ENCODE data around the gene ATOH8.

ATOH8 gene

GRCh38 chr2:85756822-85757435 is 3.1 kb downstream of the ATOH8 start:
- DNase-seq, result no peak

DNA sequence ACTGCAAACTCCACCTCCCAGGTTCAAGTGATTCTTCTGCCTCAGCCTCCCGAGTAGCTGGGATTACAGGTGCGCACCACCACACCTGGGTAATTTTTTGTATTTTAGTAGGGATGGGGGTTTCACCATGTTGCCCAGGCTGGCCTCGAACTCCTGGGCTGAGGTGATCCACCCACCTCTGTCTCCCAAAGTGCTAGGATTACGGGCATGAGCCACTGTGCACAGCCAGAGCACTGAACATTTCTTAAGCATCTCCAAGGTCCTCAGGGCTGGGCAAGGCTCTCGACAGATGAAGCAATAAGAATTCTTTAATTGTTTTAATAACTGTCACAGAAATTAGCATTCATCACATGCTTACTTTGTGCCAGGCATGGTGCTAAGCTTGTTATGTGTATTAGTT is 4.1 kb downstream of the ATOH8 start:
- DNase-seq, result no peak

- DNase-seq, result no peak
These were observed 4.8 kb downstream of the ATOH8 start for GRCh38 chr2:85758361-85759256.

DNA sequence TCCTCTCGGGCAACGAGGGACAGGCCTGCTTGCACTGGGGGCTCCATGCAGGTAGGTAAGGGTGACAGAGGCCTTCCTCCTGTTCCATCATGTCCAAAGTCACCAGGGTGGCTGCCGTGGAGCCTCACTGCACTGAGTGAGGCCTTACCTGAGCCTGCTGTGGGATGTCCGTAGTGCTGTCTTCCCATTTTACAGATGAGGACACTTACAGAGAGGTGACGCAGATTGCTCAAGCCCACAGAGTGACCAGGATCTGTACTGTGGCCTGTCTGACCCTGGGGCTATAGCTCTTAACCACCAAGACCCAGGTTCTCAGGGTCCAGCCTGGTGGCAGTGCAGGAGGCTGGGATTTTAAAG is 5.4 kb downstream of the ATOH8 start:
- no peak for DNase-seq

GRCh38 chr2:85760371-85760770 is 6.6 kb downstream of the ATOH8 start:
- no peak for DNase-seq

GRCh38 chr2:85760872-85761271 is 7.1 kb downstream of the ATOH8 start:
- DNase-seq, result no peak

DNA sequence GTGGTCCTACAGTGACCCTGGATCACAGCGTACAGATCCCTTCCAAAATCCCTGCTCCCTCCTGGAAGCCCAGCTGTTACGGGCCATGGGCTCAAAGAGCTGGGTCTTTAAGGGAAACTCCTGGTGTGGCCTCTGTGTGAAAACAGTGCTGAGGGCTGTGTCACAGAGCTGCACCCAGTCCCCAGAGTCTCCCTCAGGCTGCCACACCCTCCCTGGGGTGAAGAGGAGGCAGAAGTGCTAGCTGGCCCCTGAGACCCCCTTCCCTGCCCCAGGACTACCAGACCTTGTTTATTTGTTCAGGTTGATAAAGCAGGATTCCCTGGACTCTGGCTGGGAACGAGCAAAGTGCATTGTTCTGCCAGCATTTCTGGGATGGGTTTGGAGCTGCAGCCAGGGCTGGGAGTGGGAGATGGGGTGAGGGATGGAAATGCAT is 7.7 kb downstream of the ATOH8 start:
- DNase-seq, result no peak

- no peak for DNase-seq
These were observed 8.2 kb downstream of the ATOH8 start for GRCh38 chr2:85761946-85762345.

- DNase-seq, result no peak
These were observed 9.3 kb downstream of the ATOH8 start for GRCh38 chr2:85763132-85763531.

GRCh38 chr2:85763831-85764230 is 10.0 kb downstream of the ATOH8 start:
- no peak for DNase-seq

DNA sequence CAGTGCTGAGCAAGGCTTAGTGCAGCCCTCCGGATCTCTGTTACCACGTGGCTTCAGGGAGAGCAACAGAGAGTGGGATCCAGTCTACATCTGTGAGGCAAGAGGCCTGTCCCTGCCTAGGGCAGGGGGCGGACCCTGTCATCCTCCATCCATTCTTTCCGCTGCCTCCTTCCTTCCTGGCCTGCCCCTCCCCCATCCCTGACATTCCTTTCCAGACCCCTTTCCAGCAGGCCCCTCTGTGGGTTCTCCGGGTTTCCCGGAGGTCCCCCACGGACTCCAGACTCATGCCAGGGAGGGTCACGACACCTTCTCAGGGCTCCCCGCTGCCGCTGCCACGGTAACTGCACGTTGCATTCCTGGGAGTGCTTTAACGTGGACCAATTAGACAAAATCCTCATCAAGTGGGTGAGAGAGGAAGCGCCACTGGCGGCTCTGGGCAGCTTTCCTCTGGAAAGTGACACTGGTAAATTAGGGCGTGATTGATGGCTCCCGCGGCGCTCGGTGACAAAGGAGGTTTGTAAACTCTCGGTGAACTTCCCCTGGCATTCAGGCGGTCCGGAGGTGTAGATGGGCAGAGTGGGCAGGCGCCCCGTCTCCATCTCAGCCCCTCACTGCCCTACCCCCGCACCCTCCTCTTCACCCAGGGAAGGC is 11.4 kb downstream of the ATOH8 start:
- no peak for DNase-seq

DNA sequence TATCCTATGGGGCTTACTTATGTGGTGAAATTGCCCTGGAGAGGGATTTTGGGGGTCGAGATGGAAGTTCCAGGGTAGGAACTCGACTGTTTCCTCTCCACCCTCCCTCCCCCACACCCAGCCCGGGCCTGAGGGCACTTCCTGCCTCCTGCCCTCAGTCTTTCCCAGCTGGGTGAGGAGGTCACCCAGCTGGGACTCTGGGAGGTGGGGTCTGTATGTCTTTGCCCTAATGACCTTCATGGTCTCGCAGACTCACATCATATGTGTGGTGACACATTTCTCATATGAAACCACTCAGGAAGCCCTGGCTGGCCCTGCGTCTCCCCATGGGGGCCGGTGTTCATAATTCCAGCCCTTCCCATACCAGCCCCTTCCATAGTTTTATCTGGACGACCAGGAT is 12.4 kb downstream of the ATOH8 start:
- no peak for DNase-seq

GRCh38 chr2:85767803-85768665 is 14.2 kb downstream of the ATOH8 start:
- no peak for DNase-seq

GRCh38 chr2:85768713-85769112 is 14.9 kb downstream of the ATOH8 start:
- no peak for DNase-seq

- DNase-seq, result no peak
These were observed 15.6 kb downstream of the ATOH8 start for GRCh38 chr2:85769236-85769982.

- DNase-seq, result no peak
These were observed 16.2 kb downstream of the ATOH8 start for GRCh38 chr2:85769983-85770362.

GRCh38 chr2:85770369-85770768 is 16.6 kb downstream of the ATOH8 start:
- no peak for DNase-seq

DNA sequence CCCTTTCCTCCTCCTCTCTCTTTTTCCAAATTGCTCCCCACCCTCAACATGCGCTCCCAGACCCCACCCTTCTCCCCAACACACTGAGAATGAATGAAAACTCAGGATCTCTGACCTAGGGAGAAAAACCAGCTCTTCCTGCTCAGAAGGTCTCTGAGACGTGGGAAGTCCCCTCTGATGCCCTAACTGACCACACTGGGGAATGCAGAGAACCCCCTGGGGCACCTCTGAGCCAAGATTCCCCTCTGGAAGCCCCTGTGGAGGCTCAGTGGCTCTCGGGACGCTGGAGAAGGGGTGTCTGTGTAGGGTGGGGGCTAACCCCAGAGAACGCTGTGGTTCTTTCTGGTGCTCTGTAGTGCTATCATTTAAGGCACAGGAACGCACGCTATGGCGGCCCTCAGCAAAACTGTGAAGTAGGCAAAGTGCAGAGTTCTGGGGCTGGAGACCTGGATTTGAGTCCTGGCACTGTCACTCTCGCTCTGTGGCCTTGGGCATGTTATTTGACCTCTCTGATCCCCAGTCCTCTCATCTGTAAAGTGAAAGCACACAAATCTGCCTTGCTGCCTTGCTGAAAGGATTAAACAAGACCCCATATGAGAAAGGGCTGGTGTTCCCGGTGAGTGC is 17.1 kb downstream of the ATOH8 start:
- no peak for DNase-seq

DNA sequence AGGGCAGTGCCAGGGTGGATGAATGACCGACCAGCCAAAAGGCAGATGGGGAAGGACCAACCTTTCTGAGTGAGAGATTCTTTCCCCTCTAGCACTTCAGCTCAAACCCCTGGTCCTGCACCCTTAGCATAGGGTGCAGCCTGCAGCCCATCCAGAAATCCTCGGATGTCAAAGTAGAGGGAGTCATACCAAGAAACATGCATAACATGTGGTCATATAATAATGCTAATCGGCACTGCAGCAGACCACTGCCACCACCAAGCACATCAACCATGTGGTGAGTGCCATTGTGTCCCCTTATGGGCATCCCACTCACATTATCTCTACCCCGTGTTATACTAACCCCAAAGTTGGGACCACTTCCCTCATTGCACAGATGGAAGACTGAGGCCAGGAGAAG is 17.7 kb downstream of the ATOH8 start:
- DNase-seq, result no peak

DNA sequence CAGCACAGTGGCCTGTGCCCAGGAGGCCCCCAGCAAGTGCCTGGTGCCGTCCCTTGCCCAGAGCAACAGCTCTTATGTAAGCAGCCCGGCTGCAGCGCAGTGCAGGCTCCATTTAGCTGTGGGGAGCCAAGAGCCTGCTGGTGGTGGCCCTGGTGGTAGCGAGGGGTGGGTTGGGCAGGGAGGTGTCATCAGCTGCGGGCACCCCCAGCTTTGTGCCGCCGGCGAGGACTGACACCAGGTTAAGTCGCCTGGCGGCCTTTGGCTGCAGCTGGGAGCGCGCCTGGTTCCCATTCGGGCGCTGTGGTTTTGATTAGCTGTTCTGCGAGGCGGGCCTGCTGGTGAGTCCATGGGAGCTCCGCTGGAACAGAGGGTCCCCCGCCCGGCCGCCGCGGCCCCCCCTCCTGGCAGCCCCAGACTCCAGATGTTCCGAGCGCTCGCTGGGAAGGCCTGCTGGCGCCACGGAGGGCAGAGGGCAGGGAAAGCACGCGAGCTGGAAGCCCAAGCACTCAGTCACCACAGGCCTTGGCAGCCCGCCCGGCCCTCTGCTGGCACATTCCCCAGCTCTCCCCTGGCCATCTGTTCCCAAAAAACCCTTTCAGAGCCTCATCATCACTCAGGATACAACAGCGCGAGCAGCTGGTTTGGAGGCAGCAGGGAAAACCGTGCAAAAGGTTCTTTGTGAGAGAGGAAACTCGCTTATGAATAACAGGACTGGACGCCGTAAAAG is 18.4 kb downstream of the ATOH8 start:
- DNase-seq, result peak; percentile 98

DNA sequence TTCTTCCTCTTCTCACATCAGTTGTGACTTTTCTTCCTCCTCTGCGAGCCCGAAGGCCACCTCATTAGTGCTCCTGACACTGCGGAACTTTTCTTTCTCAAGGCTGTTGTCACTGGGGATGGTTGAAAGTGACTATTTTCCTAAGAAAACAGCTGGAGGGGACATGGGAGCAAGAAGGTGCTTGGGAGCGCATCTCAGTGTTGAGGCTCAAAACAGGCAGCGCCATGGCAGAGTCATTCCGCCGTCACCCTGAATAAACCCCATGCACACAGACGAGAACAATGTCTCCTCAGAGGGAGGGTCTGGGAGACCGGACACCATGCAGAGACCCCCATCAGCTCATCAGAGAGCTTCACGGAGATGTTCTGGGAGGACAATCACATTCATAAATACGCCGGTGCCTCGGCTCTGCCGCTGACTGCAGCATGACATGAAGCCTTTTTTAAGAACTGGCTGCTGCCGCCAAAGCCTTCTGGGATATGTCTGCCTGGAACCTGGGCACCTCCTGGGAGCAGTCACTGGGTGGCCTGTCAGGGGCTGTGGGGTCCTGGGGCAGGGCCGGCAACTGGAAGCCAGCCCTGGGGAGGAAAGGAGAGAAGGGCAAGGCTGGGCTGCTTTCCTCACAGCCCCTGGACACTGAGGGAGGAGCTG is 19.2 kb downstream of the ATOH8 start:
- DNase-seq, result no peak
